ENCODE results near the gene PI16. TPM values are rescaled to one million over a fixed set of nuclear protein-coding genes. Genes with fewer than 3 reads are reported as not detected.

PI16 gene
- polyA plus RNA-seq, 1 donor from 2014 or later, result not detected

GRCh38 chr6:36914227-36914794 is 40.2 kb upstream of the PI16 start:
- Histone ChIP-seq H3K36me3 (ENCODE audit: insufficient read depth, low read length) (no peaks in the 10 kb centered on the region), H3K4me2 (ENCODE audit: low read length) (no peak overlapping the region), H3F3A (ENCODE audit: insufficient read depth, low read length, poor library complexity, severe bottlenecking) (no peaks in the 10 kb centered on the region), H3K79me2 (replicated peaks; ENCODE audit: insufficient read depth, low read length) (no peaks in the 10 kb centered on the region), H3K27ac (ENCODE audit: low read length) (no peak overlapping the region), H4K20me1 (ENCODE audit: insufficient read depth) (no peaks in the 10 kb centered on the region), H3K9me3 (ENCODE audit: low read length) (no peaks in the 10 kb centered on the region), H3K9ac (ENCODE audit: low read length) (no peak overlapping the region), H3K27me3 (ENCODE audit: insufficient read depth, low read depth, low read length) (no peaks in the 10 kb centered on the region), H3K9me2 (ENCODE audit: insufficient read depth, low read length) (no peaks in the 10 kb centered on the region), H3K4me3 (ENCODE audit: low read length) (no peak overlapping the region), H2AFZ (ENCODE audit: low read depth, low read length) (no peak overlapping the region)
- TF ChIP-seq RAD21 (conservative IDR thresholded peaks at IDR 0.05), result no peak
- TF ChIP-seq, protein P1, sequence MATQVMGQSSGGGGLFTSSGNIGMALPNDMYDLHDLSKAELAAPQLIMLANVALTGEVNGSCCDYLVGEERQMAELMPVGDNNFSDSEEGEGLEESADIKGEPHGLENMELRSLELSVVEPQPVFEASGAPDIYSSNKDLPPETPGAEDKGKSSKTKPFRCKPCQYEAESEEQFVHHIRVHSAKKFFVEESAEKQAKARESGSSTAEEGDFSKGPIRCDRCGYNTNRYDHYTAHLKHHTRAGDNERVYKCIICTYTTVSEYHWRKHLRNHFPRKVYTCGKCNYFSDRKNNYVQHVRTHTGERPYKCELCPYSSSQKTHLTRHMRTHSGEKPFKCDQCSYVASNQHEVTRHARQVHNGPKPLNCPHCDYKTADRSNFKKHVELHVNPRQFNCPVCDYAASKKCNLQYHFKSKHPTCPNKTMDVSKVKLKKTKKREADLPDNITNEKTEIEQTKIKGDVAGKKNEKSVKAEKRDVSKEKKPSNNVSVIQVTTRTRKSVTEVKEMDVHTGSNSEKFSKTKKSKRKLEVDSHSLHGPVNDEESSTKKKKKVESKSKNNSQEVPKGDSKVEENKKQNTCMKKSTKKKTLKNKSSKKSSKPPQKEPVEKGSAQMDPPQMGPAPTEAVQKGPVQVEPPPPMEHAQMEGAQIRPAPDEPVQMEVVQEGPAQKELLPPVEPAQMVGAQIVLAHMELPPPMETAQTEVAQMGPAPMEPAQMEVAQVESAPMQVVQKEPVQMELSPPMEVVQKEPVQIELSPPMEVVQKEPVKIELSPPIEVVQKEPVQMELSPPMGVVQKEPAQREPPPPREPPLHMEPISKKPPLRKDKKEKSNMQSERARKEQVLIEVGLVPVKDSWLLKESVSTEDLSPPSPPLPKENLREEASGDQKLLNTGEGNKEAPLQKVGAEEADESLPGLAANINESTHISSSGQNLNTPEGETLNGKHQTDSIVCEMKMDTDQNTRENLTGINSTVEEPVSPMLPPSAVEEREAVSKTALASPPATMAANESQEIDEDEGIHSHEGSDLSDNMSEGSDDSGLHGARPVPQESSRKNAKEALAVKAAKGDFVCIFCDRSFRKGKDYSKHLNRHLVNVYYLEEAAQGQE (IDR thresholded peaks at IDR 0.05; ENCODE audit: borderline replicate concordance), result no peak

DNA sequence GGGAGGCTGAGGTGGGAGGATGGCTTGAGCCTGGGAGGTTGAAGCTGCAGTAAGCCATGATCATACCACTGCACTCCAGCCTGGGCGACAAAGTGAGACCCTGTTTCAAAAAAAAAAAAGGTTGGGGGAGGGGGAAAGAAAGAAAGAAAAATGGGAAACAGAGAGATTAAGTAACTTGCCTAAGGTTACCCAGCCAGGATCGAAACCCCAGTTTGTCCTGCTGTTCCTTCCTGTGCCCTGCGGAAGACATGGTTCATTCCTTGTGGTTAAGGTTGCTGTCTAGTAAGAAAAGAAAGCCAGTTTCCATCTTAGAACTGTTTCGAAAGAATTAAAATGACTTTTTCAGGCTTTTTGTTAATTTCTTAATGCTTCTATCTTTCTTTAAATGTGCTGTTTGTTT is 38.9 kb upstream of the PI16 start:
- no peak overlapping the region for H3K9ac ChIP-seq (ENCODE audit: low read length)
- no peaks in the 10 kb centered on the region for H3K79me2 ChIP-seq (replicated peaks; ENCODE audit: insufficient read depth, low read length)
- H3K9me3 ChIP-seq (ENCODE audit: low read length), result no peaks in the 10 kb centered on the region
- no peaks in the 10 kb centered on the region for H3K27me3 ChIP-seq (ENCODE audit: insufficient read depth, low read depth, low read length)
- no peak overlapping the region for H3K4me3 ChIP-seq (ENCODE audit: low read length)
- no peak overlapping the region for H2AFZ ChIP-seq (ENCODE audit: low read depth, low read length)
- no peak overlapping the region for H3K4me2 ChIP-seq (ENCODE audit: low read length)
- no peaks in the 10 kb centered on the region for H3K9me2 ChIP-seq (ENCODE audit: insufficient read depth, low read length)
- H3K36me3 ChIP-seq (ENCODE audit: insufficient read depth, low read length), result peaks cover 7% of the 10 kb centered on the region
- no peak overlapping the region for H3K27ac ChIP-seq (ENCODE audit: low read length)
- TF ChIP-seq TAF1 (IDR thresholded peaks at IDR 0.05; ENCODE audit: low read depth) (no peak), EZH2 (IDR thresholded peaks at IDR 0.05; ENCODE audit: borderline replicate concordance, insufficient read depth, low read length, poor library complexity, severe bottlenecking) (no peak), RAD21 (conservative IDR thresholded peaks at IDR 0.05) (no peak), EP300 (conservative IDR thresholded peaks at IDR 0.05; ENCODE audit: poor library complexity, severe bottlenecking) (no peak), MXI1 (conservative IDR thresholded peaks at IDR 0.05; ENCODE audit: poor library complexity, severe bottlenecking) (no peak), POLR2AphosphoS5 (IDR thresholded peaks at IDR 0.05) (no peak), SMC3 (conservative IDR thresholded peaks at IDR 0.05; ENCODE audit: poor library complexity) (no peak)
- TF ChIP-seq, protein P1 (IDR thresholded peaks at IDR 0.05; ENCODE audit: borderline replicate concordance), result no peak
- TF ChIP-seq, protein P2, sequence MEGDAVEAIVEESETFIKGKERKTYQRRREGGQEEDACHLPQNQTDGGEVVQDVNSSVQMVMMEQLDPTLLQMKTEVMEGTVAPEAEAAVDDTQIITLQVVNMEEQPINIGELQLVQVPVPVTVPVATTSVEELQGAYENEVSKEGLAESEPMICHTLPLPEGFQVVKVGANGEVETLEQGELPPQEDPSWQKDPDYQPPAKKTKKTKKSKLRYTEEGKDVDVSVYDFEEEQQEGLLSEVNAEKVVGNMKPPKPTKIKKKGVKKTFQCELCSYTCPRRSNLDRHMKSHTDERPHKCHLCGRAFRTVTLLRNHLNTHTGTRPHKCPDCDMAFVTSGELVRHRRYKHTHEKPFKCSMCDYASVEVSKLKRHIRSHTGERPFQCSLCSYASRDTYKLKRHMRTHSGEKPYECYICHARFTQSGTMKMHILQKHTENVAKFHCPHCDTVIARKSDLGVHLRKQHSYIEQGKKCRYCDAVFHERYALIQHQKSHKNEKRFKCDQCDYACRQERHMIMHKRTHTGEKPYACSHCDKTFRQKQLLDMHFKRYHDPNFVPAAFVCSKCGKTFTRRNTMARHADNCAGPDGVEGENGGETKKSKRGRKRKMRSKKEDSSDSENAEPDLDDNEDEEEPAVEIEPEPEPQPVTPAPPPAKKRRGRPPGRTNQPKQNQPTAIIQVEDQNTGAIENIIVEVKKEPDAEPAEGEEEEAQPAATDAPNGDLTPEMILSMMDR (IDR thresholded peaks at IDR 0.05; ENCODE audit: poor library complexity, severe bottlenecking), result no peak
- H4K20me1 ChIP-seq (ENCODE audit: insufficient read depth), result no peaks in the 10 kb centered on the region
- no peaks in the 10 kb centered on the region for H3F3A ChIP-seq (ENCODE audit: insufficient read depth, low read length, poor library complexity, severe bottlenecking)

Measured in neural cell (in vitro differentiated cells).